Right atrium auricular region (tissue), 2 donors: ENCODE results near the gene MOB4. TPM values are rescaled to one million over a fixed set of nuclear protein-coding genes. Genes with fewer than 3 reads are reported as not detected.
A peak's percentile ranks its signal among the peaks of the same experiment; 100 is the strongest.

Source experiments
- DNase-seq: peaks from one replicate; pipeline ENCODE4 v3.0.0-alpha.2; 2019; ENCODE audit warnings: low spot score
- H3K27ac ChIP-seq, 2 donors: fragments of 200-600 bp; sonication (generic); 1 replicate in 1 of 2; 2 replicates in 1 of 2; pipeline ENCODE4 v1.5.1; 2016 to 2019
- H3K27me3 ChIP-seq, 2 donors: fragments of 200-600 bp; sonication (generic); one replicate each; pipeline versions ENCODE4 v1.5.1 to v1.6.0; 2017 to 2019
- H3K36me3 ChIP-seq: fragments of 200-600 bp; sonication (generic); one replicate; pipeline ENCODE4 v1.5.1; 2016
- H3K4me1 ChIP-seq, 2 donors: fragments of 200-600 bp; sonication (generic); one replicate each; pipeline versions ENCODE4 v1.5.1 to v1.6.0; 2017 to 2019
- H3K4me3 ChIP-seq, 2 donors: fragments of 200-600 bp; sonication (generic); 1 replicate in 1 of 2; 2 replicates in 1 of 2; pipeline ENCODE4 v1.5.1; 2017 to 2019; ENCODE audit warnings: mild to moderate bottlenecking in 1 of 2, moderate library complexity in 1 of 2
- H3K9me3 ChIP-seq, 2 donors: fragments of 200-600 bp; sonication (generic); one replicate each; pipeline ENCODE4 v1.5.1; 2019
- total RNA-seq, 2 donors: library from RNA; depleted of rRNA; stranded (reverse); fragments of >200 nt; gene quantifications; one replicate each; pipeline ENCODE4 v1.1.0, GENCODE V29; 2016
- TF ChIP-seq, protein P1 (sequence below), 2 donors: fragments of 200-600 bp; sonication (generic); IDR thresholded peaks; one replicate each; pipeline ENCODE4 v1.5.1; 2019; ENCODE audit warnings: antibody characterized with exemption in 2 of 2

The MOB4 gene
- total RNA-seq, 2 donors from 2014 or later = 23.5 to 35.9 TPM

- Histone ChIP-seq H3K9me3 (peaks cover 0 to 5% of the 10 kb centered on the region in 2 donors), H3K27me3 (no peaks in the 10 kb centered on the region), H3K4me1 (peaks cover 0 to 12% of the 10 kb centered on the region in 2 donors), H3K27ac (no peak overlapping the region), H3K4me3 (no peak overlapping the region), H3K36me3 (no peaks in the 10 kb centered on the region)
- no peak for DNase-seq
- TF ChIP-seq, protein P1, sequence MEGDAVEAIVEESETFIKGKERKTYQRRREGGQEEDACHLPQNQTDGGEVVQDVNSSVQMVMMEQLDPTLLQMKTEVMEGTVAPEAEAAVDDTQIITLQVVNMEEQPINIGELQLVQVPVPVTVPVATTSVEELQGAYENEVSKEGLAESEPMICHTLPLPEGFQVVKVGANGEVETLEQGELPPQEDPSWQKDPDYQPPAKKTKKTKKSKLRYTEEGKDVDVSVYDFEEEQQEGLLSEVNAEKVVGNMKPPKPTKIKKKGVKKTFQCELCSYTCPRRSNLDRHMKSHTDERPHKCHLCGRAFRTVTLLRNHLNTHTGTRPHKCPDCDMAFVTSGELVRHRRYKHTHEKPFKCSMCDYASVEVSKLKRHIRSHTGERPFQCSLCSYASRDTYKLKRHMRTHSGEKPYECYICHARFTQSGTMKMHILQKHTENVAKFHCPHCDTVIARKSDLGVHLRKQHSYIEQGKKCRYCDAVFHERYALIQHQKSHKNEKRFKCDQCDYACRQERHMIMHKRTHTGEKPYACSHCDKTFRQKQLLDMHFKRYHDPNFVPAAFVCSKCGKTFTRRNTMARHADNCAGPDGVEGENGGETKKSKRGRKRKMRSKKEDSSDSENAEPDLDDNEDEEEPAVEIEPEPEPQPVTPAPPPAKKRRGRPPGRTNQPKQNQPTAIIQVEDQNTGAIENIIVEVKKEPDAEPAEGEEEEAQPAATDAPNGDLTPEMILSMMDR (IDR thresholded peaks at IDR 0.05) = no peak
Observed at GRCh38 chr2:197560146-197560665, 44.3 kb downstream of the MOB4 start.

GRCh38 chr2:197571627-197572271 is 55.9 kb downstream of the MOB4 start:
- H3K27ac ChIP-seq = no peak overlapping the region
- no peaks in the 10 kb centered on the region for H3K27me3 ChIP-seq
- H3K36me3 ChIP-seq = no peaks in the 10 kb centered on the region
- peaks cover 0 to 10% of the 10 kb centered on the region in 2 donors for H3K4me1 ChIP-seq
- TF ChIP-seq, protein P1 (IDR thresholded peaks at IDR 0.05) = no peak
- peaks cover 0 to 8% of the 10 kb centered on the region in 2 donors for H3K9me3 ChIP-seq
- H3K4me3 ChIP-seq = no peak overlapping the region
- no peak for DNase-seq

- no peak for DNase-seq
Observed at GRCh38 chr2:197573608-197574007, 57.7 kb downstream of the MOB4 start.

DNA sequence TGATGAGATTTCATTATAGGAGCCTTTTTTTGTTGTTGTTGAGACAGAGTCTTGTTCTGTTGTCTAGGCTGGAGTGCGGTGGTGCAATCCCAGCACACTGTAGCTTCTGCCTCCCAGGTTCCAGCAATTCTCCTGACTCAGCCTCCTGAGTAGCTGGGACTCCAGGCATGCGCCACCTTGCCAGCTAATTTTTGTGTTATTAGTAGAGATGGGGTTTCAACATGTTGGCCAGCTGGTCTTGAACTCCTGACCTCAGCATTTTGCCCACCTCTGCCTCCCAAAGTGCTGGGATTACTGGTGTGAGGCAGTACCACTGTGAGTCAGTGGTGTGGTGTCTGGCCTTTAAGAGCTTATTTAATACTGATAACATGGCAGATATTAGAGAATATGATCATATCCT is 60.1 kb downstream of the MOB4 start:
- Histone ChIP-seq H3K27ac (no peak overlapping the region), H3K27me3 (no peaks in the 10 kb centered on the region), H3K36me3 (no peaks in the 10 kb centered on the region), H3K4me1 (peaks cover 0 to 21% of the 10 kb centered on the region in 2 donors), H3K9me3 (peaks cover 0 to 8% of the 10 kb centered on the region in 2 donors), H3K4me3 (no peak overlapping the region)
- DNase-seq = peak; percentile 75
- TF ChIP-seq, protein P1 (IDR thresholded peaks at IDR 0.05) = no peak

More at GRCh38 chr2:197573608-197574007, 57.7 kb downstream of the MOB4 start:
- H3K4me1 ChIP-seq = peaks cover 0 to 21% of the 10 kb centered on the region in 2 donors
- no peak overlapping the region for H3K4me3 ChIP-seq
- H3K9me3 ChIP-seq = peaks cover 0 to 8% of the 10 kb centered on the region in 2 donors
- no peaks in the 10 kb centered on the region for H3K36me3 ChIP-seq
- TF ChIP-seq, protein P1 (IDR thresholded peaks at IDR 0.05) = no peak
- no peak overlapping the region for H3K27ac ChIP-seq
- no peaks in the 10 kb centered on the region for H3K27me3 ChIP-seq

DNA sequence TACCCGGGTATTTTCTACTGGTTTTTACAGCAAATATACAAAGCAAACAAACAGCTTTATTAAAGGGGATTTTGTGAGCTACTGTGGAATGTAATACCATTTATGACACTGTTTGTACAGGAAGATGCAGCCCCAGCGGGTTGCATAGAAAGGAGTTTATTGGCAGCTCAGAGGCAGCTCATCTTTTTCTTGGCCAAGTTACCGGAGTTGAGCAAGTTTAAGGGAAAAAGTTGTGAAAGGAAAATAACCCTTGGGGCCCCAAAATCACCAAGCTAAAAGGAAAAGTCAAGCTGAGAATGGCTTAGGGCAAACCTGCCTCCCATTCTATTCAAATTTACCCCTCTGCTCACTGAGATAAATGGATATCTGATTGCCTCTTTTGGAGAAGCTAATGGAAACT is 60.8 kb downstream of the MOB4 start:
- H3K27me3 ChIP-seq = no peaks in the 10 kb centered on the region
- TF ChIP-seq, protein P1 (IDR thresholded peaks at IDR 0.05) = no peak
- no peak overlapping the region for H3K27ac ChIP-seq
- peaks cover 0 to 20% of the 10 kb centered on the region in 2 donors for H3K4me1 ChIP-seq
- peaks cover 0 to 8% of the 10 kb centered on the region in 2 donors for H3K9me3 ChIP-seq
- peak; percentile 65 for DNase-seq
- H3K36me3 ChIP-seq = no peaks in the 10 kb centered on the region
- no peak overlapping the region for H3K4me3 ChIP-seq
